Neural progenitor cell (in vitro differentiated cells): Measurements from ENCODE around the gene SATB2.

Experiments used
- CTCF ChIP-seq: fragments of 200-600 bp; sonication (generic); IDR thresholded peaks from 2 replicates; pipeline ENCODE4 v1.5.1; 2017; ENCODE audit warnings: antibody characterized with exemption, mild to moderate bottlenecking
- EZH2 ChIP-seq: fragments of 200-600 bp; sonication (generic); IDR thresholded peaks from 2 replicates; pipeline ENCODE4 v1.6.1; 2017; ENCODE audit warnings: antibody characterized with exemption, mild to moderate bottlenecking, moderate library complexity

GRCh38 chr2:199309973-199310372 is 147.8 kb downstream of the SATB2 start:
- no peak for TF ChIP-seq CTCF
- no peak for TF ChIP-seq EZH2
